ENCODE measurements around the gene TMA16. TPM values are rescaled to one million over a fixed set of nuclear protein-coding genes. Genes with fewer than 3 reads are reported as not detected.

TMA16 gene
- total and polyA plus RNA-seq, 2 of the 13 experiments (the other 11 are each of a cell fraction or from before 2014, with no cell fraction given), result 8.1 to 52.5 TPM

GRCh38 chr4:163536091-163536490, 41.6 kb downstream of the TMA16 start (continued):
- TF ChIP-seq FOXA1 (IDR thresholded peaks at IDR 0.05) (no peak), FOXA1 (CRISPR knock-in tag; IDR thresholded peaks at IDR 0.05) (no peak), ERF (CRISPR knock-in tag; IDR thresholded peaks at IDR 0.05) (no peak), NPAS2 (CRISPR knock-in tag; IDR thresholded peaks at IDR 0.05; ENCODE audit: borderline replicate concordance) (no peak), ZNF468 (CRISPR knock-in tag; IDR thresholded peaks at IDR 0.05) (no peak), HCFC1 (IDR thresholded peaks at IDR 0.05; ENCODE audit: low read depth, low read length) (no peak), ZNF317 (CRISPR knock-in tag; IDR thresholded peaks at IDR 0.05) (no peak), ZNF510 (CRISPR knock-in tag; IDR thresholded peaks at IDR 0.05; ENCODE audit: low read depth) (no peak), HMG20A (CRISPR knock-in tag; IDR thresholded peaks at IDR 0.05; ENCODE audit: borderline replicate concordance) (no peak)

DNA sequence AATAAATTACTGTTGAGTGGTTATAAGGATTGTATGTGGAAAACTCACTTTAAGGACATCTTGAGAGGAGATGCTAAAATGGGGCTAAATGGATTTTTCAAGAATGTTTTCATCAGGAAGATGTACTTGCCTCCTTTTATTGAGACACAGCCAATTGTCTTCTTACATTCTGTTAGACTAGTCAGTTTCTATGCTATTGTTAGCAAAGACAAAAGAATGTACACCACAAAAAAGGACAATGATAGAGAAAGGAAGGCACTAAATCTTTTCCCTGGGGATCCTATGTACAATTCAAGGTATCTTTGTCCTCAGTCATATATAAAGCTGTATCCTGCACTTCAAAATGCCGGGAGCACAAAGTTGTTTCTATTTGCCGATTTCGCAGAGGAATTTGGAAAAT, 42.6 kb downstream of the TMA16 start:
- CTCF ChIA-PET (ENCODE audit: low intra/inter-chr PET ratio, low total read pairs), result no interaction called here
- H3K9ac ChIP-seq (ENCODE audit: insufficient read depth, low read depth, low read length), result no peak overlapping the region
- DNase-seq (ENCODE audit: low spot score) (no peak), FAIRE-seq (no peak), ATAC-seq (no peak)
- H4K20me1 ChIP-seq (ENCODE audit: insufficient read depth, low read length), result no peaks in the 10 kb centered on the region
- H3K27ac ChIP-seq (ENCODE audit: extremely low read length, insufficient read depth, low read length), result no peak overlapping the region
- H2AFZ ChIP-seq (ENCODE audit: low read length), result no peak overlapping the region
- in situ Hi-C loops (cut with HindIII; ENCODE audit: extremely low pct_ligation_motif_present, low pct_unique_long_range_greater_than_20kb), result loop anchor here (25.0 kb wide), 1 partner anchor 1050 kb away; no protein-coding TSS in a partner anchor
- BruUV-seq (replicated peaks), result no TSS peak
- no peaks in the 10 kb centered on the region for H3K27me3 ChIP-seq (ENCODE audit: control insufficient read depth in 1 of 2, insufficient read depth in 2 of 2, low read length in 2 of 2)
- H3K36me3 ChIP-seq (replicated peaks in 1 of 2; ENCODE audit: control insufficient read depth in 1 of 2, insufficient read depth in 2 of 2, low read length in 2 of 2), result no peaks in the 10 kb centered on the region
- H3K4me1 ChIP-seq (ENCODE audit: insufficient read depth, low read length), result no peaks in the 10 kb centered on the region
- no peaks in the 10 kb centered on the region for H3K79me2 ChIP-seq (ENCODE audit: insufficient read depth, low read length)
- H3K9me3 ChIP-seq (ENCODE audit: low read length), result no peaks in the 10 kb centered on the region
- 96% methylated on average over 3 of the region's 3 CpGs for WGBS (ENCODE audit: low lambda C conversion rate)
- intact Hi-C loops (cut with micrococcal nuclease; ENCODE audit: unreplicated experiment), result no loop called here
- POLR2A ChIA-PET, result no interaction called here
- no peak overlapping the region for H3K4me3 ChIP-seq (replicated peaks in 1 of 3; ENCODE audit: insufficient read depth in 1 of 3, low read depth in 2 of 3, low read length in 3 of 3)
- no peak overlapping the region for H3K4me2 ChIP-seq (ENCODE audit: low read depth, low read length)
- no peak for TF ChIP-seq HBP1 (CRISPR knock-in tag; IDR thresholded peaks at IDR 0.05; ENCODE audit: low read depth)
- no peak for TF ChIP-seq UBTF (CRISPR knock-in tag; IDR thresholded peaks at IDR 0.05)
- TF ChIP-seq ZNF143 (CRISPR knock-in tag; IDR thresholded peaks at IDR 0.05), result no peak
- TF ChIP-seq NKX3-1 (CRISPR knock-in tag; IDR thresholded peaks at IDR 0.05), result no peak
- TF ChIP-seq RFX1 (IDR thresholded peaks at IDR 0.05), result no peak
- no peak for TF ChIP-seq ZXDC (CRISPR knock-in tag; IDR thresholded peaks at IDR 0.05)
- no peak for TF ChIP-seq MZF1 (CRISPR knock-in tag; IDR thresholded peaks at IDR 0.05; ENCODE audit: borderline replicate concordance)
- no peak for TF ChIP-seq ZNF138 (CRISPR knock-in tag; IDR thresholded peaks at IDR 0.05; ENCODE audit: low read depth)
- no peak for TF ChIP-seq ZNF703 (CRISPR knock-in tag; IDR thresholded peaks at IDR 0.05; ENCODE audit: borderline replicate concordance)
- no peak for TF ChIP-seq RAD51 (IDR thresholded peaks at IDR 0.05; ENCODE audit: borderline replicate concordance)
- TF ChIP-seq PAWR (CRISPR knock-in tag; IDR thresholded peaks at IDR 0.05; ENCODE audit: borderline replicate concordance), result no peak
- no peak for TF ChIP-seq RXRA (CRISPR knock-in tag; IDR thresholded peaks at IDR 0.05)
- no peak for TF ChIP-seq JUN (CRISPR knock-in tag; IDR thresholded peaks at IDR 0.05)

Data from HepG2 (cell line).